GM23338 (cell line): Measurements from ENCODE around the gene GPR25. TPM values are rescaled to one million over a fixed set of nuclear protein-coding genes. Genes with fewer than 3 reads are reported as not detected.

Experiments used
- ATAC-seq: fragments of 200-7000 bp; cut with Tn5 transposase; 3 replicates; pipeline ENCODE4 v1.9.1; 2020
- DNase-seq: peaks from one replicate; pipeline ENCODE4 v3.0.0-alpha.2; 2015; ENCODE audit warnings: low spot score
- H2AFZ ChIP-seq: fragments of 200-600 bp; sonication (generic); 2 replicates; pipeline ENCODE4 v1.8.0; 2016; ENCODE audit warnings: antibody characterized with exemption, mild to moderate bottlenecking, moderate library complexity
- H3F3A ChIP-seq: fragments of 200-600 bp; sonication (generic); replicated peaks from 2 replicates; pipeline ENCODE4 v1.8.0; 2017; ENCODE audit warnings: antibody characterized with exemption, mixed run types, low read depth
- H3K27ac ChIP-seq: fragments of 200-600 bp; sonication (generic); 2 replicates; pipeline ENCODE4 v1.6.1; 2016; ENCODE audit warnings: low read depth
- H3K27me3 ChIP-seq: fragments of 200-600 bp; sonication (generic); 2 replicates; pipeline ENCODE4 v1.8.0; 2016; ENCODE audit warnings: mild to moderate bottlenecking, mixed run types, moderate library complexity; ENCODE audit not compliant: insufficient read depth
- H3K36me3 ChIP-seq: fragments of 200-600 bp; sonication (generic); 2 replicates; pipeline ENCODE4 v1.8.0; 2016; ENCODE audit warnings: mild to moderate bottlenecking; ENCODE audit not compliant: insufficient read depth
- H3K4me1 ChIP-seq: fragments of 200-600 bp; sonication (generic); 2 replicates; pipeline ENCODE4 v1.8.0; 2016; ENCODE audit warnings: mild to moderate bottlenecking, moderate library complexity; ENCODE audit not compliant: insufficient read depth
- H3K4me2 ChIP-seq: fragments of 200-600 bp; sonication (generic); 2 replicates; pipeline ENCODE4 v1.7.1; 2017; ENCODE audit warnings: mixed run types
- H3K4me3 ChIP-seq: fragments of 200-600 bp; sonication (generic); 2 replicates; pipeline ENCODE4 v1.6.1; 2016; ENCODE audit warnings: mixed run types
- H3K79me2 ChIP-seq: fragments of 200-600 bp; sonication (generic); replicated peaks from 2 replicates; pipeline ENCODE4 v1.8.0; 2017; ENCODE audit warnings: mild to moderate bottlenecking; ENCODE audit not compliant: insufficient read depth
- H3K9me2 ChIP-seq: fragments of 200-600 bp; sonication (generic); 2 replicates; pipeline ENCODE4 v1.8.0; 2017; ENCODE audit not compliant: insufficient read depth
- H4K20me1 ChIP-seq: fragments of 200-600 bp; sonication (generic); replicated peaks from 2 replicates; pipeline ENCODE4 v1.8.0; 2017; ENCODE audit warnings: mild to moderate bottlenecking; ENCODE audit not compliant: insufficient read depth
- H3K27ac Mint-ChIP-seq: 2 replicates; pipeline ENCODE4 v1.8.0; 2020; ENCODE audit warnings: inconsistent platforms, mild to moderate bottlenecking, moderate library complexity, mixed read lengths
- H3K27me3 Mint-ChIP-seq: 3 replicates; pipeline ENCODE4 v1.8.0; 2022; ENCODE audit warnings: low read depth, mild to moderate bottlenecking, moderate library complexity, mixed read lengths, inconsistent platforms; ENCODE audit not compliant: insufficient read depth, poor library complexity
- H3K36me3 Mint-ChIP-seq: 3 replicates; pipeline ENCODE4 v1.8.0; 2021; ENCODE audit warnings: low read depth, mild to moderate bottlenecking, inconsistent platforms, moderate library complexity, mixed read lengths
- H3K4me1 Mint-ChIP-seq: 3 replicates; pipeline ENCODE4 v1.8.0; 2020; ENCODE audit warnings: mild to moderate bottlenecking, inconsistent platforms, mixed read lengths
- H3K4me3 Mint-ChIP-seq: 3 replicates; pipeline ENCODE4 v1.8.0; 2021; ENCODE audit warnings: moderate library complexity, mild to moderate bottlenecking, inconsistent platforms, mixed read lengths
- H3K9me3 Mint-ChIP-seq: 3 replicates; pipeline ENCODE4 v1.8.0; 2020; ENCODE audit warnings: moderate library complexity, mild to moderate bottlenecking, inconsistent platforms, mixed read lengths
- JUNB ChIP-seq: IDR thresholded peaks from one replicate; pipeline ENCODE4 v1.6.1; 2016; ENCODE audit warnings: antibody characterized with exemption; ENCODE audit not compliant: unreplicated experiment
- NANOG ChIP-seq: IDR thresholded peaks from 2 replicates; pipeline ENCODE4 v1.6.1; 2016; ENCODE audit warnings: antibody characterized with exemption, borderline replicate concordance
- ZNF462 ChIP-seq: fragments of 250-450 bp; sonication (Bioruptor Pico); IDR thresholded peaks from 2 replicates; pipeline ENCODE4 v1.5.0; 2020; ENCODE audit warnings: mild to moderate bottlenecking, moderate library complexity
- polyA plus RNA-seq: library from polyadenylated mRNA; unstranded; fragments of >200 nt; fragmentation: Nextera tagmentation; extraction: Ambion mirVana; gene quantifications from 2 replicates; pipeline ENCODE4 v1.2.1, GENCODE V29; 2016
- total RNA-seq: library from RNA; depleted of rRNA; stranded (reverse); fragments of >200 nt; shearing (Covaris generic); gene quantifications from 2 replicates; pipeline ENCODE4 v1.2.3, GENCODE V29; 2014
- TF ChIP-seq, protein P1 (sequence below), 2 experiments: fragments of 200-600 bp in 1 of 2; sonication (generic) in 1 of 2; conservative IDR thresholded peaks; 2 replicates each; pipeline versions ENCODE4 v1.5.1 to v1.6.1; 2016 to 2017; ENCODE audit warnings: antibody characterized with exemption in 2 of 2, low read depth in 2 of 2, mild to moderate bottlenecking in 2 of 2, moderate library complexity in 1 of 2

Gene GPR25
- total and polyA plus RNA-seq, 2 experiments from 2014 or later = not detected

- Histone ChIP-seq H3K36me3 (no peaks in the 10 kb centered on the region), H3K4me3 (no peak overlapping the region), H3K27me3 (no peaks in the 10 kb centered on the region), H3K4me2 (no peak overlapping the region), H3K4me1 (peaks cover 37% of the 10 kb centered on the region), H3F3A (0 out of 2 replicates have a peak, but pooled peaks cover 6% of the 10 kb centered on the region), H4K20me1 (no peaks in the 10 kb centered on the region; the same call in 1 of the 2 replicates), H3K9me2 (no peaks in the 10 kb centered on the region), H3K79me2 (no peaks in the 10 kb centered on the region), H2AFZ (no peak overlapping the region), H3K27ac (no peak overlapping the region)
- TF ChIP-seq, protein P1, sequence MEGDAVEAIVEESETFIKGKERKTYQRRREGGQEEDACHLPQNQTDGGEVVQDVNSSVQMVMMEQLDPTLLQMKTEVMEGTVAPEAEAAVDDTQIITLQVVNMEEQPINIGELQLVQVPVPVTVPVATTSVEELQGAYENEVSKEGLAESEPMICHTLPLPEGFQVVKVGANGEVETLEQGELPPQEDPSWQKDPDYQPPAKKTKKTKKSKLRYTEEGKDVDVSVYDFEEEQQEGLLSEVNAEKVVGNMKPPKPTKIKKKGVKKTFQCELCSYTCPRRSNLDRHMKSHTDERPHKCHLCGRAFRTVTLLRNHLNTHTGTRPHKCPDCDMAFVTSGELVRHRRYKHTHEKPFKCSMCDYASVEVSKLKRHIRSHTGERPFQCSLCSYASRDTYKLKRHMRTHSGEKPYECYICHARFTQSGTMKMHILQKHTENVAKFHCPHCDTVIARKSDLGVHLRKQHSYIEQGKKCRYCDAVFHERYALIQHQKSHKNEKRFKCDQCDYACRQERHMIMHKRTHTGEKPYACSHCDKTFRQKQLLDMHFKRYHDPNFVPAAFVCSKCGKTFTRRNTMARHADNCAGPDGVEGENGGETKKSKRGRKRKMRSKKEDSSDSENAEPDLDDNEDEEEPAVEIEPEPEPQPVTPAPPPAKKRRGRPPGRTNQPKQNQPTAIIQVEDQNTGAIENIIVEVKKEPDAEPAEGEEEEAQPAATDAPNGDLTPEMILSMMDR (conservative IDR thresholded peaks at IDR 0.05; ENCODE audit: low read depth in 2 of 2) = no peak
- no peak for TF ChIP-seq JUNB
- TF ChIP-seq ZNF462 = no peak
- no peak for TF ChIP-seq NANOG
- no peak overlapping the region for H3K27ac Mint-ChIP-seq
- ATAC-seq (no peak), DNase-seq (no peak)
- H3K27me3 Mint-ChIP-seq = peaks cover 19% of the 10 kb centered on the region
- H3K4me3 Mint-ChIP-seq = no peak overlapping the region
- no peaks in the 10 kb centered on the region; the same call in 2 of the 3 replicates for H3K9me3 Mint-ChIP-seq
- no peaks in the 10 kb centered on the region for H3K36me3 Mint-ChIP-seq
- peaks cover 50% of the 10 kb centered on the region for H3K4me1 Mint-ChIP-seq
Observed at GRCh38 chr1:200885623-200886402, 13.0 kb downstream of the GPR25 start.
